Measurements from ENCODE around the gene SPAG4.

GRCh38 chr20:35602851-35603495, 12.7 kb upstream of the SPAG4 start:
- TF ChIP-seq RFX5 (IDR thresholded peaks at IDR 0.05; ENCODE audit: low read depth, low read length) (no peak), CTCF (IDR thresholded peaks at IDR 0.05 in 2 of 3, conservative IDR thresholded peaks at IDR 0.05 in 1 of 3; ENCODE audit: control insufficient read depth in 2 of 3, extremely low read depth in 1 of 3, insufficient read depth in 1 of 3, low read depth in 3 of 3, low read length in 3 of 3) (no peak), SREBF1 (IDR thresholded peaks at IDR 0.05; ENCODE audit: low read length) (no peak), ATF7 (IDR thresholded peaks at IDR 0.05; ENCODE audit: low read depth) (no peak), SMAD1 (IDR thresholded peaks at IDR 0.05; ENCODE audit: low read depth, partially characterized antibody) (no peak), ZBTB33 (IDR thresholded peaks at IDR 0.05) (no peak), RCOR1 (conservative IDR thresholded peaks at IDR 0.05; ENCODE audit: low read depth, low read length) (no peak), POLR2A (IDR thresholded peaks at IDR 0.05; ENCODE audit: low read depth, low read length) (no peak), IRF5 (IDR thresholded peaks at IDR 0.05; ENCODE audit: borderline replicate concordance) (no peak), ZBED1 (IDR thresholded peaks at IDR 0.05; ENCODE audit: borderline replicate concordance) (no peak), BRCA1 (IDR thresholded peaks at IDR 0.05; ENCODE audit: low read depth, low read length) (no peak), POLR2AphosphoS5 (IDR thresholded peaks at IDR 0.05; ENCODE audit: low read length) (no peak)

Measured in GM12878 (cell line).